Urinary bladder (tissue), 4 donors: ENCODE data around the gene FAM90A1. TPM values are rescaled to one million over a fixed set of nuclear protein-coding genes. Genes with fewer than 3 reads are reported as not detected.
"Not testable (repeated sequence)": the region's sequence is repeated elsewhere in the genome, so short reads cannot be mapped to it uniquely, and the experiment has no call there.

Source experiments
- DNase-seq: peaks from one replicate; pipeline ENCODE4 v3.0.0-alpha.2; 2015; ENCODE audit errors: extremely low spot score
- H3K27ac ChIP-seq: one replicate; pipeline ENCODE4 v1.5.1; 2013; ENCODE audit warnings: low read depth, mild to moderate bottlenecking, moderate library complexity
- H3K36me3 ChIP-seq: one replicate; pipeline ENCODE4 v1.6.1; 2013; ENCODE audit warnings: mild to moderate bottlenecking, moderate library complexity; ENCODE audit not compliant: insufficient read depth
- H3K4me1 ChIP-seq: one replicate; pipeline ENCODE4 v1.6.1; 2013; ENCODE audit warnings: mild to moderate bottlenecking, moderate library complexity; ENCODE audit not compliant: insufficient read depth
- H3K4me3 ChIP-seq: one replicate; pipeline ENCODE4 v1.5.1; 2013; ENCODE audit warnings: low read depth, low read length
- WGBS: extraction: QIAGEN DNeasy Blood & Tissue Kit; methylation state at CpG from one replicate; pipeline ENCODE4 v1.1.7; 2013; 5-methylcytosine and 5-hydroxymethylcytosine counted together
- polyA plus RNA-seq: library from polyadenylated mRNA; stranded (reverse); fragments of 200-250 nt; gene quantifications from one replicate; pipeline ENCODE4 v1.2.3, GENCODE V29; 2013
- total RNA-seq: library from RNA; depleted of rRNA; stranded (reverse); fragments of >200 nt; gene quantifications from one replicate; pipeline ENCODE4 v1.2.3, GENCODE V29; 2014
- donor health status: healthy with polysubstance abuse.
- donor health status: healthy.

The FAM90A1 gene
- total and polyA plus RNA-seq, 2 donors, result 0.16 TPM; not detected in 1

GRCh38 chr12:8226355-8226754, 1.1 kb downstream of the FAM90A1 start:
- H3K4me3 ChIP-seq, result no peak overlapping the region
- DNase-seq, result no peak
- H3K36me3 ChIP-seq, result no peaks in the 10 kb centered on the region
- no peaks in the 10 kb centered on the region for H3K4me1 ChIP-seq
- WGBS, result 88% methylated on average over 8 of the region's 8 CpGs
- H3K27ac ChIP-seq, result no peak overlapping the region

DNA sequence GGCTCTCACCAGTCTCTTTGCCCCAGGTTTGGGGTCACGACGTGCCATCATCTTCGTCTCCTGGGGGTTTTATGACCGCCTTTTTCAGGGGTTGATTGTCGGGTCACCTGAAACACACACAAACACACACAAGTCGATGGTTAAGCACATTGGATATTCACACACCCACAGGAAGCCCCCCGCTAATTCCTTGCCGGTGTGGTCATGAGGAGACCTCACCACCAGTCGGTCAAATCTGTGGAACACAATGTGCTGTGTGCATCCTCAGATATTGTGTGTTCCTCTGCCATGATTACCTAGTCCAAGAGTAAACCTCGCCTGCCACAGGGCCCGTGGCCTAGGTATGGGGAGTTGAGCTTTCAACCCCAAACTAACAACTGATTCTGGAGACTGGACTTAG, 2.6 kb downstream of the FAM90A1 start:
- not testable (repeated sequence) for H3K4me3 ChIP-seq, H3K27ac ChIP-seq, H3K36me3 ChIP-seq, DNase-seq, H3K4me1 ChIP-seq
- WGBS, result 95% methylated on average over 11 of the region's 11 CpGs

DNA sequence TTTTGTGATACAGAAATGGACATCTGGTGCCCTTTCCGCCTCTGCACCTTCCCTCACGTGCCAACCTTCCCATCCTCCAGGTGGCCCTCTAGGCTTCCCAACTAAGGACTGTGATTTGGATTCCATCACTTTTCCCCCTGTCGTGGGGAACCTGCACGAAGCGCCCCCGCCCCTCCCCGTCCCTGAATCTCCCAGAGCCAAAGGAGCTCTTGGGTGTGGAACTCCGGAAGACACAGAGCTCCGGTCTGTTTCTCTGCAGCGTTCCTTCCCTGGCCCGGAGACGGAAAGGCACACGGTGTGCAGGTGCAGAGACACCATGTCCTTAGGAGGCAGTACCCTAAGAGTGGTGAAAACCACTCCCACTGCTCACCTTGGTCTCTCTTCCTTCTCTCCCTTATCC, 3.8 kb downstream of the FAM90A1 start:
- H3K4me3 ChIP-seq, DNase-seq, H3K4me1 ChIP-seq, H3K27ac ChIP-seq, H3K36me3 ChIP-seq: not testable (repeated sequence)
- WGBS, result 85% methylated on average over 13 of the region's 13 CpGs

DNA sequence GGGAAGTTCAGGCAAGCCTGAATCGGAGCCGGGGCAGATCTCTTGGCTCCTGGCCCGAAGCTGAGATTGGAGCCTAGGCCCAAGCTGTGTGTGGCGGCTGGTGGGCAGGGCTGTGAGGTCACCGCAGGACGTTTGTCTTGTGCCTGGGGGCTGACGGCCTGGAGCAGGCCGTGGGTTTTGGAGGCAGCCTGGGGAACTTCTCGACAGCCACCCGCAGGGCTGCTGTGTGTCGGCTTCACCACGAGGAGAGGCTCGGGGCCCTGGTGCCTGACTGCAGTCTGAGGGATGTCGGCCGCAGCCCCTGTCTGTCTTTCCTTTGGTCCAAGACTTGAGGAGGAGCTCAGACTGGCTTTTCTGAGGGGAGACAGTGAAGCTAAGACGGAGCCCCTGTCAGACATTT, 5.1 kb downstream of the FAM90A1 start:
- H3K4me1 ChIP-seq, H3K36me3 ChIP-seq, DNase-seq, H3K4me3 ChIP-seq, H3K27ac ChIP-seq: not testable (repeated sequence)
- 91% methylated on average over 16 of the region's 16 CpGs for WGBS

DNA sequence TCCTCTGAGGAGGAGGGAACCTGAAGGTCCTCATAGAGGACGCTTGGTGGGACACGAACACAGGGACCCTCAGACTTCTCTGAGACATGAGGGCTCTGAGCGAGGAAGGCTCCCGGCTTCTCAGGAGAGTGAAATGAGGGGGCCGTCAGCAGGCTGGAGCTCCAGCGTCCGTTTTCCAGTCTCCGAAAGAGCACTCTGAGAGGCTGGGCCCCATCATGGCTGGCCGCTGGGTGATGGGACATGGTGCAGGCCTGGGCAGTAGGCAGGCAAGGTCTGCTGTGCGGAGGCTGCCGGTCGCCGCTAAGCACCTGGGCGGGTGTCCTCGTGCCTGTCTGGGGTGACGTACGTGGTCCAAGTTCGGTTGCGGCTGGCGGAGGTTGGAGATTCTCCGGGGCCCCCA, 5.6 kb downstream of the FAM90A1 start:
- H3K4me3 ChIP-seq, DNase-seq, H3K27ac ChIP-seq, H3K4me1 ChIP-seq, H3K36me3 ChIP-seq: not testable (repeated sequence)
- WGBS, result 93% methylated on average over 21 of the region's 21 CpGs

DNA sequence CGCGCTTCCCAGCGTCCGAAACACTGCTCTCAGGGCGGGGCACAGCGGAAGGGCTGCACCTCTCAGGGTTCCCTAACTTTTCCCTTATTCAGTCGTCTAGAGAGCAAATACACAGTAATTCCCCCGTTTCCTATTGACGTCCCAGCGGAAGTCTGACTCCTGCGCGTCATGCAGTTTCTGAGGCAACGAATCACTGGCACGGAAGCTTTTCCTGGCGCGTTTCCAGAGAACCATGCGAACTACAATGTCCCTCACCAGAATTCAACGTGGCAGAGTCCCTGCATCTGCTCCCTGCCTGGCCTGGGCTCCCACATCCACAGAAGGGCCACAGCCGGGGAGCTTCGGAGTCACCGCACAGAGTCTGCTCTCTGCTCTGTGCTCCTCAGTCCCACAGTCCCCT, 6.0 kb downstream of the FAM90A1 start:
- 89% methylated on average over 21 of the region's 21 CpGs for WGBS

DNA sequence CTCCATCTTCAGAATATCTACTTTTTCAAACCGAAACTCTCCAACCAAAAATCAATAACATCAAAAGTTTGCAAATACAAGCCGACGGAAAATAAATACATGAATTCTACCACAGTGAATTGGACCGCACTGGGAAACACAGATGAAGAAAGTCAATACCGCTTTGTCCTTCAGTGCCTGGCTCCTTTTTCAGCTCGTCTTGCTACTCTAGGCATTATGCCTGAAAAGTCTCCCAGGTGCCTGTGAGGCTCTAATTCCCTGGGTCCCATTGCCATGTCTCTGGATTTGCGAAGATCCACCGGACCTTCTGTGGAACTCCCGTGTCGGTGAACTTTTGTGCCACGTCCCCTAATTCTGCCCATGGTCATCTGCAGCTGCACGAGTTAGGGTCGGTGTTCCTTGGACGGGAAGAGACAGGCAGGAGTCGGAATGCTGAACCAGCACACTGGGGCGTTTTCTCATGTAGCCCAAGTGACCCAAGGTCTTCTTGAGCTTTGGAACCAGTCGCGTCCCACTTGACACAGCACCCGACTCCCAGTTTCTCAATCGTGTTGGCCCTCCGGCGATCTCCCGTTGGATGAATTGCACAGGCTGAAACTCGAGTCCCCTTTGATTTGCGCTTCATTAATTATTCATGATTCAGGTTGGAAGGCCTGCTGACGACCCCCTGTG, 8.6 kb downstream of the FAM90A1 start:
- H3K36me3 ChIP-seq, H3K4me3 ChIP-seq, DNase-seq, H3K4me1 ChIP-seq, H3K27ac ChIP-seq: not testable (repeated sequence)
- WGBS, result 84% methylated on average over 26 of the region's 26 CpGs

More for the DNA sequence above, 6.0 kb downstream of the FAM90A1 start:
- not testable (repeated sequence) for H3K36me3 ChIP-seq, H3K4me1 ChIP-seq, DNase-seq, H3K4me3 ChIP-seq, H3K27ac ChIP-seq

DNA sequence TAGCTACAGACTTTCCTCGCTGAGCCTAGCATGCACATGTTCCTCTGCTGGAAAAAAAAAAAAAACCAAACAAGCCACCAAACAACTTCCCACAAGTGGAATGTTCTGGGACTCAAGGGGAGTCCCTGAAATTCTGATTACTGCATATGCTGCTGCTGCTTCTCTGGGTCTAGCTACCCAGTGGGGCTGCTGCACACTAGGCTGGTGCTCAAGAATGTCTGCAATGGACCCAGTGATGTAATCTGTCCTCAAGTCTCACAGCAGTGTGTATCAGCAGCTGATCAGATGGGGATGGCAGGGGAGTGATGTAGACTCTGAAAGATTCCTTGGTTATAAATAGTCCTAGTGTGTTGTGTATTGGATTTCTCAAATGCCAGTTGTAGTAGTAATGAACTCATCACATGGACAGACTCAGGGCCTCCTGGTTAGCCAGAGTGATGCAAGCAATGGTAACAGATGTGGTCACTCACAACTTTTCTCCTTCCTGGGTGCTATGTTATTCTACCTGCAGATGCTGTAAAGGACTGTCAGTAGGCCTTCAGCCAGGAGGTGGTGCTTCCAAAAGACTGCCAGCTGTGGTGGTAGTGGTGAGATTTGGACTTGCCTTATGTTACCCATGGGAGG, 29.6 kb downstream of the FAM90A1 start:
- not testable (repeated sequence) for DNase-seq, H3K4me1 ChIP-seq, H3K36me3 ChIP-seq, H3K4me3 ChIP-seq, H3K27ac ChIP-seq
- WGBS, result 96% methylated on average over 1 of the region's 1 CpG

DNA sequence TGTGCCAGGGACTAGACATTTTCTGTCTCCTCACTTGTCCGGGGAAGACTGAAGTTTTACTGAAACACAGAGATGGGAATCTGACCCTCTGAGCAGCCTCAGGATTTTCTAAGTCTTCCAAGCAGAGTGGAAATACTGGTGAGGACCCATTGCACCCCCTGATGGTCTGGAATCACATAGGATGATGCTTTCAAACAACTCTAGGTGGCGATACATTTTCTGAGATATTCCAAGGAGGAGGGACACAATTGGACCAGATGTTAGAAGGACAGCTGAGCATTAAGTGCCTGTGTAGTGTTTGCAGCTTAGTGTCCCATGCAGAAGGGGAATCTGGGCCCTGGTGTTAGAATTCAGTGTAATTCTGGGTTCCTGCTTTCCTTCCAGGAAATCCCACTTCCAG, 39.3 kb downstream of the FAM90A1 start:
- H3K27ac ChIP-seq, DNase-seq, H3K4me3 ChIP-seq, H3K36me3 ChIP-seq, H3K4me1 ChIP-seq: not testable (repeated sequence)
- 88% methylated on average over 2 of the region's 2 CpGs for WGBS

- WGBS, result 94% methylated on average over 13 of the region's 28 CpGs
- DNase-seq, H3K4me3 ChIP-seq, H3K4me1 ChIP-seq, H3K36me3 ChIP-seq, H3K27ac ChIP-seq: not testable (repeated sequence)
Measured at GRCh38 chr12:8184206-8184605, 43.2 kb downstream of the FAM90A1 start.

DNA sequence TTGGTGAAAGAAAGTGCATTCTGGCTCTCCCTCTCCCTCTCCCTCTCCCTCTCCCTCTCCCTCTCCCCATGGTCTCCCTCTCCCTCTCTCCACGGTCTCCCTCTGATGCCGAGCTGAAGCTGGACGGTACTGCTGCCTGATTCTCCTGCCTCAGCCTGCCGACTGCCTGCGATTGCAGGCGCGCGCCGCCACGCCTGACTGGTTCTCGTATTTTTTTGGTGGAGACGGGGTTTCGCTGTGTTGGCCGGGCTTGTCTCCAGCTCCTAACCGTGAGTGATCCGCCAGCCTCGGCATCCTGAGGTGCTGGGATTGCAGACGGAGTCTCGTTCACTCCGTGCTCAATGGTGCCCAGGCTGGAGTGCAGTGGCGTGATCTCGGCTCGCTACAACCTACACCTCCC, 44.1 kb downstream of the FAM90A1 start:
- WGBS, result 96% methylated on average over 22 of the region's 23 CpGs
- not testable (repeated sequence) for H3K4me1 ChIP-seq, DNase-seq, H3K36me3 ChIP-seq, H3K27ac ChIP-seq, H3K4me3 ChIP-seq

GRCh38 chr12:8182923-8183322, 44.5 kb downstream of the FAM90A1 start:
- not testable (repeated sequence) for DNase-seq, H3K4me1 ChIP-seq, H3K27ac ChIP-seq, H3K36me3 ChIP-seq, H3K4me3 ChIP-seq
- WGBS, result 97% methylated on average over 7 of the region's 7 CpGs

GRCh38 chr12:8181271-8181670, 46.1 kb downstream of the FAM90A1 start:
- not testable (repeated sequence) for H3K4me3 ChIP-seq

GRCh38 chr12:8179989-8180585, 47.3 kb downstream of the FAM90A1 start:
- H3K27ac ChIP-seq, DNase-seq, H3K4me1 ChIP-seq, H3K36me3 ChIP-seq: not testable (repeated sequence)
- WGBS, result under 1% methylated on average over 41 of the region's 43 CpGs
- peak overlapping the region; percentile 57 for H3K4me3 ChIP-seq

More at GRCh38 chr12:8181271-8181670, 46.1 kb downstream of the FAM90A1 start:
- H3K27ac ChIP-seq, DNase-seq, H3K4me1 ChIP-seq, H3K36me3 ChIP-seq: not testable (repeated sequence)
